ENCODE results near the gene SLC25A4.
"Not testable (repeated sequence)": the region's sequence is repeated elsewhere in the genome, so short reads cannot be mapped to it uniquely, and the experiment has no call there.

SLC25A4 gene

GRCh38 chr4:185142912-185143600 is at the start of gene SLC25A4:
TSS of gene SLC25A4 (plus strand) at chr4:185143266. CDS start at chr4:185143373, 107 bp downstream.
- H3K36me3 Mint-ChIP-seq (ENCODE audit: low read depth) = no peaks in the 10 kb centered on the region
- H3K9me3 Mint-ChIP-seq = no peaks in the 10 kb centered on the region
- H3K4me3 Mint-ChIP-seq = peak within 1 kb of the TSS; percentile 62
- peaks cover 60% of the 10 kb centered on the region for H3K27me3 Mint-ChIP-seq
- peaks cover 5% of the 10 kb centered on the region for H3K4me1 Mint-ChIP-seq (ENCODE audit: low read depth)
- no peak within 1 kb of the TSS for H3K27ac Mint-ChIP-seq
- intact Hi-C loops (cut with micrococcal nuclease) = no loop called here

GRCh38 chr4:185093603-185094002 is 49.5 kb upstream of the SLC25A4 start:
- H3K4me1 Mint-ChIP-seq (ENCODE audit: low read depth) = no peaks in the 10 kb centered on the region
- no peak overlapping the region for H3K27ac Mint-ChIP-seq
- H3K36me3 Mint-ChIP-seq (ENCODE audit: low read depth) = no peaks in the 10 kb centered on the region
- no peak overlapping the region for H3K4me3 Mint-ChIP-seq
- peaks cover 3% of the 10 kb centered on the region for H3K27me3 Mint-ChIP-seq
- H3K9me3 Mint-ChIP-seq = no peaks in the 10 kb centered on the region
- intact Hi-C loops (cut with micrococcal nuclease) = no loop called here

GRCh38 chr4:185096032-185096653 is 46.9 kb upstream of the SLC25A4 start:
- H3K9me3 Mint-ChIP-seq = no peaks in the 10 kb centered on the region
- no peak overlapping the region for H3K27ac Mint-ChIP-seq
- H3K36me3 Mint-ChIP-seq (ENCODE audit: low read depth) = no peaks in the 10 kb centered on the region
- intact Hi-C loops (cut with micrococcal nuclease) = loop anchor here (1.0 kb wide), 2 partner anchors 57 to 91 kb away; no protein-coding TSS in a partner anchor
- peaks cover 3% of the 10 kb centered on the region for H3K27me3 Mint-ChIP-seq
- H3K4me3 Mint-ChIP-seq = no peak overlapping the region
- no peaks in the 10 kb centered on the region for H3K4me1 Mint-ChIP-seq (ENCODE audit: low read depth)

GRCh38 chr4:185098474-185098873 is 44.6 kb upstream of the SLC25A4 start:
- Mint-ChIP-seq H3K27me3 (peaks cover 7% of the 10 kb centered on the region), H3K4me1 (ENCODE audit: low read depth) (no peaks in the 10 kb centered on the region), H3K9me3 (no peaks in the 10 kb centered on the region), H3K36me3 (ENCODE audit: low read depth) (no peaks in the 10 kb centered on the region), H3K27ac (no peak overlapping the region), H3K4me3 (no peak overlapping the region)
- intact Hi-C loops (cut with micrococcal nuclease) = no loop called here

- Mint-ChIP-seq H3K9me3 (no peaks in the 10 kb centered on the region), H3K27ac (no peak overlapping the region), H3K4me1 (ENCODE audit: low read depth) (no peaks in the 10 kb centered on the region), H3K36me3 (ENCODE audit: low read depth) (no peaks in the 10 kb centered on the region), H3K4me3 (no peak overlapping the region), H3K27me3 (peaks cover 12% of the 10 kb centered on the region)
- intact Hi-C loops (cut with micrococcal nuclease) = no loop called here
These were observed 43.9 kb upstream of the SLC25A4 start for GRCh38 chr4:185099024-185099682.

- H3K4me3 Mint-ChIP-seq = no peak overlapping the region
- no peaks in the 10 kb centered on the region for H3K9me3 Mint-ChIP-seq
- no peak overlapping the region for H3K27ac Mint-ChIP-seq
- H3K27me3 Mint-ChIP-seq = peaks cover 14% of the 10 kb centered on the region
- H3K36me3 Mint-ChIP-seq (ENCODE audit: low read depth) = no peaks in the 10 kb centered on the region
- intact Hi-C loops (cut with micrococcal nuclease) = no loop called here
- no peaks in the 10 kb centered on the region for H3K4me1 Mint-ChIP-seq (ENCODE audit: low read depth)
These were observed 43.1 kb upstream of the SLC25A4 start for GRCh38 chr4:185099940-185100339.

- H3K27me3 Mint-ChIP-seq = peaks cover 14% of the 10 kb centered on the region
- intact Hi-C loops (cut with micrococcal nuclease) = no loop called here
- no peaks in the 10 kb centered on the region for H3K36me3 Mint-ChIP-seq (ENCODE audit: low read depth)
- H3K4me1 Mint-ChIP-seq (ENCODE audit: low read depth) = no peaks in the 10 kb centered on the region
- no peak overlapping the region for H3K27ac Mint-ChIP-seq
- H3K9me3 Mint-ChIP-seq = no peaks in the 10 kb centered on the region
- no peak overlapping the region for H3K4me3 Mint-ChIP-seq
These were observed 42.6 kb upstream of the SLC25A4 start for GRCh38 chr4:185100423-185100822.

- no peaks in the 10 kb centered on the region for H3K9me3 Mint-ChIP-seq
- no peak overlapping the region for H3K4me3 Mint-ChIP-seq
- no peaks in the 10 kb centered on the region for H3K36me3 Mint-ChIP-seq (ENCODE audit: low read depth)
These were observed 41.6 kb upstream of the SLC25A4 start for GRCh38 chr4:185101354-185101890.

GRCh38 chr4:185104733-185105132 is 38.3 kb upstream of the SLC25A4 start:
- Mint-ChIP-seq H3K27me3 (peaks cover 25% of the 10 kb centered on the region), H3K36me3 (ENCODE audit: low read depth) (no peaks in the 10 kb centered on the region)

More at GRCh38 chr4:185101354-185101890, 41.6 kb upstream of the SLC25A4 start:
- H3K27ac Mint-ChIP-seq = no peak overlapping the region
- intact Hi-C loops (cut with micrococcal nuclease) = no loop called here
- peaks cover 15% of the 10 kb centered on the region for H3K27me3 Mint-ChIP-seq
- no peaks in the 10 kb centered on the region for H3K4me1 Mint-ChIP-seq (ENCODE audit: low read depth)

GRCh38 chr4:185106353-185106752 is 36.7 kb upstream of the SLC25A4 start:
- H3K27me3 Mint-ChIP-seq = peaks cover 26% of the 10 kb centered on the region
- intact Hi-C loops (cut with micrococcal nuclease) = no loop called here
- H3K36me3 Mint-ChIP-seq (ENCODE audit: low read depth) = no peaks in the 10 kb centered on the region
- H3K4me1 Mint-ChIP-seq (ENCODE audit: low read depth) = no peaks in the 10 kb centered on the region
- no peak overlapping the region for H3K4me3 Mint-ChIP-seq
- H3K9me3 Mint-ChIP-seq = no peaks in the 10 kb centered on the region
- H3K27ac Mint-ChIP-seq = no peak overlapping the region

More at GRCh38 chr4:185104733-185105132, 38.3 kb upstream of the SLC25A4 start:
- H3K27ac Mint-ChIP-seq = no peak overlapping the region
- H3K4me1 Mint-ChIP-seq (ENCODE audit: low read depth) = no peaks in the 10 kb centered on the region
- no peaks in the 10 kb centered on the region for H3K9me3 Mint-ChIP-seq
- no peak overlapping the region for H3K4me3 Mint-ChIP-seq
- intact Hi-C loops (cut with micrococcal nuclease) = no loop called here

- H3K36me3 Mint-ChIP-seq (ENCODE audit: low read depth); H3K9me3 Mint-ChIP-seq; intact Hi-C loops (cut with micrococcal nuclease); H3K4me3 Mint-ChIP-seq; H3K27ac Mint-ChIP-seq; H3K4me1 Mint-ChIP-seq (ENCODE audit: low read depth): not testable (repeated sequence)
- H3K27me3 Mint-ChIP-seq = peaks cover 26% of the 10 kb centered on the region
These were observed 35.5 kb upstream of the SLC25A4 start for GRCh38 chr4:185107574-185107973.

- no peak overlapping the region for H3K4me3 Mint-ChIP-seq
- intact Hi-C loops (cut with micrococcal nuclease) = no loop called here
These were observed 34.9 kb upstream of the SLC25A4 start for GRCh38 chr4:185108185-185108584.

GRCh38 chr4:185108669-185109068 is 34.4 kb upstream of the SLC25A4 start:
- Mint-ChIP-seq H3K27ac (no peak overlapping the region), H3K9me3 (no peaks in the 10 kb centered on the region), H3K36me3 (ENCODE audit: low read depth) (no peaks in the 10 kb centered on the region), H3K4me1 (ENCODE audit: low read depth) (no peaks in the 10 kb centered on the region), H3K4me3 (no peak overlapping the region), H3K27me3 (peaks cover 21% of the 10 kb centered on the region)
- intact Hi-C loops (cut with micrococcal nuclease) = no loop called here

More at GRCh38 chr4:185108185-185108584, 34.9 kb upstream of the SLC25A4 start:
- no peaks in the 10 kb centered on the region for H3K4me1 Mint-ChIP-seq (ENCODE audit: low read depth)
- peaks cover 25% of the 10 kb centered on the region for H3K27me3 Mint-ChIP-seq
- no peaks in the 10 kb centered on the region for H3K9me3 Mint-ChIP-seq
- H3K27ac Mint-ChIP-seq = no peak overlapping the region
- no peaks in the 10 kb centered on the region for H3K36me3 Mint-ChIP-seq (ENCODE audit: low read depth)

- Mint-ChIP-seq H3K4me1 (ENCODE audit: low read depth) (no peaks in the 10 kb centered on the region), H3K27me3 (peaks cover 19% of the 10 kb centered on the region), H3K4me3 (no peak overlapping the region), H3K36me3 (ENCODE audit: low read depth) (no peaks in the 10 kb centered on the region), H3K27ac (no peak overlapping the region), H3K9me3 (no peaks in the 10 kb centered on the region)
- intact Hi-C loops (cut with micrococcal nuclease) = no loop called here
These were observed 33.3 kb upstream of the SLC25A4 start for GRCh38 chr4:185109736-185110135.
